Cerebellar nuclear complex (tissue), 1 donor: ENCODE measurements around the gene FNDC5.

Experiments used
- DNase-seq, 2 experiments: peaks; one replicate each; lab custom pipeline; 2025; lab: John Stamatoyannopoulos, UW

The FNDC5 gene

GRCh38 chr1:32864375-32865019 lies 6.2 kb downstream of the FNDC5 start:
- DNase-seq, result no peak

- no peak for DNase-seq
Observed at GRCh38 chr1:32863881-32864245, 6.8 kb downstream of the FNDC5 start.

GRCh38 chr1:32863218-32863880 lies 7.4 kb downstream of the FNDC5 start:
- no peak for DNase-seq

GRCh38 chr1:32861904-32862695 lies 8.6 kb downstream of the FNDC5 start:
- DNase-seq, result peak; percentile 65 to 77

- no peak for DNase-seq
Observed at GRCh38 chr1:32860566-32860965, 10.1 kb downstream of the FNDC5 start.

GRCh38 chr1:32859915-32860314 lies 10.8 kb downstream of the FNDC5 start:
- DNase-seq, result no peak

- no peak for DNase-seq
Observed at GRCh38 chr1:32858791-32859190, 11.9 kb downstream of the FNDC5 start.

- DNase-seq, result no peak
Observed at GRCh38 chr1:32858136-32858535, 12.6 kb downstream of the FNDC5 start.

GRCh38 chr1:32855861-32856617 lies 14.7 kb downstream of the FNDC5 start:
- no peak for DNase-seq

GRCh38 chr1:32848354-32849063 lies 22.2 kb downstream of the FNDC5 start:
- no peak for DNase-seq

- no peak for DNase-seq
Observed at GRCh38 chr1:32831878-32832277, 38.8 kb downstream of the FNDC5 start.

GRCh38 chr1:32830092-32830852 lies 40.4 kb downstream of the FNDC5 start:
- no peak for DNase-seq

GRCh38 chr1:32828341-32828740 lies 42.4 kb downstream of the FNDC5 start:
- DNase-seq, result peak in 1 of 2 experiments; percentile 8

GRCh38 chr1:32825181-32825580 lies 45.5 kb downstream of the FNDC5 start:
- DNase-seq, result no peak

GRCh38 chr1:32818804-32819541 lies 51.7 kb downstream of the FNDC5 start:
- no peak for DNase-seq

- peak in 1 of 2 experiments; percentile 25 for DNase-seq
Observed at GRCh38 chr1:32817815-32818786, 52.6 kb downstream of the FNDC5 start.

GRCh38 chr1:32817159-32817814 lies 53.4 kb downstream of the FNDC5 start, which contains the start of the genes S100PBP and YARS1:
Gene S100PBP, plus strand, starts transcription at chr1:32817653. Its CDS starts 8,447 bp downstream, at chr1:32826100.
Gene YARS1, minus strand, starts transcription at chr1:32817358. Its CDS starts 114 bp downstream, at chr1:32817244.
- peak; percentile 86 to 98 for DNase-seq

- DNase-seq, result no peak
Observed at GRCh38 chr1:32816676-32817158, 54.0 kb downstream of the FNDC5 start.
